Measurements from ENCODE around the gene GPRIN3.

DNA sequence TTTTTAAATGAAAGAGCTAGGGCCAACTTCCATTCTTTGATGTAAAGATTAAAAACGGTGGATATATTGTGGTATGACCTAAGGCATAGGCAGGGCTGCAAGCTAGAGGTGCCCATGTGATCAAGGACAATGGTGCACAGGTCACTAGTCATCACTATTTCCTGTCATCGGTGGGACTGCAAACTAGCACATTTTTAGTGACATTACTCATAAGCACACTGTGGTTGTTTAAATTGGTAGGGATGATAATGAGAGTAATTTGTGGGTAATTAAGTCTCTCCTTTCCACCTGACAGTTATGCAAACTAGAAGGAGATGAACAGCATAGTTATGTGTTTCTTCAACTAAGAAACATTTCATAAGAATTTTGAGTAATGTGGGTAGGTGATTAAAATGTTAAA, 85.4 kb downstream of the GPRIN3 start:
- TF ChIP-seq, protein P1, sequence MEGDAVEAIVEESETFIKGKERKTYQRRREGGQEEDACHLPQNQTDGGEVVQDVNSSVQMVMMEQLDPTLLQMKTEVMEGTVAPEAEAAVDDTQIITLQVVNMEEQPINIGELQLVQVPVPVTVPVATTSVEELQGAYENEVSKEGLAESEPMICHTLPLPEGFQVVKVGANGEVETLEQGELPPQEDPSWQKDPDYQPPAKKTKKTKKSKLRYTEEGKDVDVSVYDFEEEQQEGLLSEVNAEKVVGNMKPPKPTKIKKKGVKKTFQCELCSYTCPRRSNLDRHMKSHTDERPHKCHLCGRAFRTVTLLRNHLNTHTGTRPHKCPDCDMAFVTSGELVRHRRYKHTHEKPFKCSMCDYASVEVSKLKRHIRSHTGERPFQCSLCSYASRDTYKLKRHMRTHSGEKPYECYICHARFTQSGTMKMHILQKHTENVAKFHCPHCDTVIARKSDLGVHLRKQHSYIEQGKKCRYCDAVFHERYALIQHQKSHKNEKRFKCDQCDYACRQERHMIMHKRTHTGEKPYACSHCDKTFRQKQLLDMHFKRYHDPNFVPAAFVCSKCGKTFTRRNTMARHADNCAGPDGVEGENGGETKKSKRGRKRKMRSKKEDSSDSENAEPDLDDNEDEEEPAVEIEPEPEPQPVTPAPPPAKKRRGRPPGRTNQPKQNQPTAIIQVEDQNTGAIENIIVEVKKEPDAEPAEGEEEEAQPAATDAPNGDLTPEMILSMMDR (IDR thresholded peaks at IDR 0.05) = no peak
- TF ChIP-seq POLR2A (IDR thresholded peaks at IDR 0.05) = no peak

Data from testis (tissue), 2 donors.